ENCODE measurements around the gene CDC42BPB.

The CDC42BPB gene, protein sequence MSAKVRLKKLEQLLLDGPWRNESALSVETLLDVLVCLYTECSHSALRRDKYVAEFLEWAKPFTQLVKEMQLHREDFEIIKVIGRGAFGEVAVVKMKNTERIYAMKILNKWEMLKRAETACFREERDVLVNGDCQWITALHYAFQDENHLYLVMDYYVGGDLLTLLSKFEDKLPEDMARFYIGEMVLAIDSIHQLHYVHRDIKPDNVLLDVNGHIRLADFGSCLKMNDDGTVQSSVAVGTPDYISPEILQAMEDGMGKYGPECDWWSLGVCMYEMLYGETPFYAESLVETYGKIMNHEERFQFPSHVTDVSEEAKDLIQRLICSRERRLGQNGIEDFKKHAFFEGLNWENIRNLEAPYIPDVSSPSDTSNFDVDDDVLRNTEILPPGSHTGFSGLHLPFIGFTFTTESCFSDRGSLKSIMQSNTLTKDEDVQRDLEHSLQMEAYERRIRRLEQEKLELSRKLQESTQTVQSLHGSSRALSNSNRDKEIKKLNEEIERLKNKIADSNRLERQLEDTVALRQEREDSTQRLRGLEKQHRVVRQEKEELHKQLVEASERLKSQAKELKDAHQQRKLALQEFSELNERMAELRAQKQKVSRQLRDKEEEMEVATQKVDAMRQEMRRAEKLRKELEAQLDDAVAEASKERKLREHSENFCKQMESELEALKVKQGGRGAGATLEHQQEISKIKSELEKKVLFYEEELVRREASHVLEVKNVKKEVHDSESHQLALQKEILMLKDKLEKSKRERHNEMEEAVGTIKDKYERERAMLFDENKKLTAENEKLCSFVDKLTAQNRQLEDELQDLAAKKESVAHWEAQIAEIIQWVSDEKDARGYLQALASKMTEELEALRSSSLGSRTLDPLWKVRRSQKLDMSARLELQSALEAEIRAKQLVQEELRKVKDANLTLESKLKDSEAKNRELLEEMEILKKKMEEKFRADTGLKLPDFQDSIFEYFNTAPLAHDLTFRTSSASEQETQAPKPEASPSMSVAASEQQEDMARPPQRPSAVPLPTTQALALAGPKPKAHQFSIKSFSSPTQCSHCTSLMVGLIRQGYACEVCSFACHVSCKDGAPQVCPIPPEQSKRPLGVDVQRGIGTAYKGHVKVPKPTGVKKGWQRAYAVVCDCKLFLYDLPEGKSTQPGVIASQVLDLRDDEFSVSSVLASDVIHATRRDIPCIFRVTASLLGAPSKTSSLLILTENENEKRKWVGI (N-terminal part only)

DNA sequence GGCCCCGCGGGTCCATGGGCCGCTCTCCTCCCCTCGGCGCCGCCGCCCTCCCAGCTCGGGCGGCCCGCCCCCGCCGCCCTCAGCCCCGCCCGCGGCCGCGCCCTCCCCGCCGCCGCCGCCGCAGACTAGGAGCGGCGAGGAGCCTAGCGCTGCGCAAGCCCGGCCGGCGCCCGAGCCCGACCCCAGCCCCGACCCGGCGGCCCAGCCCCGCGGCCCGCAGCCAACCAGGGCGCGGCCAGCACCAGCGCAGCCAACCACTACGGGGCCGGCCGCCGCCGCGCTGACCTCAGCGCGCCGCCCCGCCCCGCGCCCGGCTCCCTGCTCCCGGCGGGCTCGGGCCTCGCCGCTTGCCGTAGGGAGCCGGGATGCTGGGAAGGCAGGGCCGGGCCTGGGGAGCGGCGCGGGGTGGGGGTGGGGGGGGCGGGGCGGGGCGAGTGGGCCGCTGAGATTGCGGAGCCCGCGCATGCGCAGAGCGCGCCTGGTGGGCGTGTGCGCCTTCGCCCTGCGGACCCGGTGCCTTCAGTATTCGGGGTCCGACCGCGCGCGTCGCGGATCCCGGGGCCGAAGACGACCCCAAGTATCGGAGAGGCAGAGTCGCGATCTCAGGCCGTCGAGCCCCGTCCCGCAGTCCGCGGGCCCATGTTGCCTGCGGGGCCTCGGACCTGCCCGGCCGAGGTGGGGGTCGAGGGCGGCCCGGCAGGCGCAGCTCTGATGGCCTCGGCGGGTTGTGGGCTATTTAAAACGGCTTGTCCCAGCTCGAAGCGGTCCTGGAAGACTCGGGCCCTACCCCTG is at the start of gene CDC42BPB:
Gene CDC42BPB, minus strand, starts transcription at position 178 of the 792 bp plus-strand sequence. CDS start 376 bp downstream, outside the sequence.
- DNase-seq: peak; percentile 89

DNA sequence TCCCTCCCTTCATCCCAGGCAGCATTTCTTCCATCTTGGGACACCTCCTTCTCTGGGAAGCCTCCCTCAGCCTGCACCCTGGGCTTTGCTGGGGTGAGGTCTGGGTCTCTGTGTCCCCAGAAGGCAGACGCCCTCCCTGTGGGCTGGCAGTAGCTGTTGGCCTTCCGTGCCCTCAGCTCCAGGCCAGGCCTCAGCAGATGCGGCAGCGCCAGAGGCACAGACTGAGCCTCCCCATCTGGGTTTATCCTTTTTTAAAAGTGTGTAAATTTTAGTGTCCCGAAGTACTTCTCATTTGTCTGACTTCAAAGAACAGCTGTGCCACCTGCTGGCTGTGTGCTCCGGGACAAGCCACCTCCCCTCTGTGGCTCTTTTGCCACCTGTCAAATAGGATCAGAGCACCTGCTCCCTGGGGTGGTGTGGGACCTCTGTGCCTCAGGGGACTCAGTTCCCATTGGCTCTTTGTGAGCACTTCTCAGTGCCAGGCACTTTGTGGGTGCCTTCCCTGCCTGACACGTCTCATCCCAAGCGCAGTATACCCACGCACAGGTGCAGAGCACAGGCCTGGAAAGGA is 48.3 kb upstream of the CDC42BPB start:
- no peak for DNase-seq

DNA sequence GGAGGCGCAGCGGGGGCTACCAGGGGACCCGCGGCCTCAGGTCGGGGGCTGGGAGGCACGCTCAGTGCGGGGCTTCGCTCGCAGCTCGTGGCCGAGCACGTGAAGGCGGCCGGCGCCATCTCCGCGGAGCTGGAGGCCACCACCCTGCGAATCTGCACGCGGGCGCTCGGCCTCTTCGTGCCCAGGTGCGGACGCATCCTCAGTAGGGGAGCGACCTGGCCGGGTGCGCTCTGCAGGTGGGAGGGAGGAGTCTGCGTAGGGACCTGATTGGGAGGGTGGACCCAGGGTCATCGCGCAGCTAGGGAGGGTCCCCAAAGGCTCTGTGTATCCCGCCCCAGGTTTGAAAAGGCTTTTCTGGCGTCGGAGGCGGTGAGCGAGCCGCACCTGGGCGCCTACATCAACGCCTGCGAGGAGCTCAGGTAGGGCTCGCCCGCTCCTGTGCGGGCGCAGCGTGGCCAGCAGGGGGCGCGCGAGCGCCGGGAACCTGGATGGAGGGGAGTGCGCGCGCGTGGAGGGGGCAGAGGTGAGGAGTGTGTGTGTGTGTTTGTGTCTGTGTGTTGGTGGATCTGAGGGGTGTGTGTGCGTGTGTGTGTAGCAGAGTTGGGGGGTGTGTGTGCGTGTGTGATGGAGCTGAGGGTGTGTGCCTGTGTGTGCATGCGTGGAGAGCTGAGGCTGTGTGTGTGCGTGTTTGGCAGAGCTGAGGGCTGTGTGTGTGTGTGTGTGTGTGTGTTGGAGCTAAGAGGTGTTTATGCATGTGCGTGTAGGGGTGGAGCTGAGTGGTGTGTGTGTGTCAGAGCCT is 47.5 kb upstream of the CDC42BPB start:
- peak; percentile 54 for DNase-seq

DNA sequence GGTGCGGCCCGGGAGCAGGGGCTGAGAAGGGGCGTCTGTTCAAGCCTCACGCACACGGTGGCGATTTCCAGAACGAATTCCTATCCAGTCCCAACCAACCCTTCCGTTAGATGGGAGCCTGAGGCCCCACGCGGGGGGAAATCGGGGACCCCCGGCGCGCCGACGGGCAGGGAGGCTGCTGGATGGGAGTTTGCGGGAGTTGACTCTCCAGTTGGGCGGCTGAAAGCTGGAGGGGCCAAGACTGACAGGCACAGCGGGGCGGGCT is 47.0 kb upstream of the CDC42BPB start:
- DNase-seq: no peak

DNA sequence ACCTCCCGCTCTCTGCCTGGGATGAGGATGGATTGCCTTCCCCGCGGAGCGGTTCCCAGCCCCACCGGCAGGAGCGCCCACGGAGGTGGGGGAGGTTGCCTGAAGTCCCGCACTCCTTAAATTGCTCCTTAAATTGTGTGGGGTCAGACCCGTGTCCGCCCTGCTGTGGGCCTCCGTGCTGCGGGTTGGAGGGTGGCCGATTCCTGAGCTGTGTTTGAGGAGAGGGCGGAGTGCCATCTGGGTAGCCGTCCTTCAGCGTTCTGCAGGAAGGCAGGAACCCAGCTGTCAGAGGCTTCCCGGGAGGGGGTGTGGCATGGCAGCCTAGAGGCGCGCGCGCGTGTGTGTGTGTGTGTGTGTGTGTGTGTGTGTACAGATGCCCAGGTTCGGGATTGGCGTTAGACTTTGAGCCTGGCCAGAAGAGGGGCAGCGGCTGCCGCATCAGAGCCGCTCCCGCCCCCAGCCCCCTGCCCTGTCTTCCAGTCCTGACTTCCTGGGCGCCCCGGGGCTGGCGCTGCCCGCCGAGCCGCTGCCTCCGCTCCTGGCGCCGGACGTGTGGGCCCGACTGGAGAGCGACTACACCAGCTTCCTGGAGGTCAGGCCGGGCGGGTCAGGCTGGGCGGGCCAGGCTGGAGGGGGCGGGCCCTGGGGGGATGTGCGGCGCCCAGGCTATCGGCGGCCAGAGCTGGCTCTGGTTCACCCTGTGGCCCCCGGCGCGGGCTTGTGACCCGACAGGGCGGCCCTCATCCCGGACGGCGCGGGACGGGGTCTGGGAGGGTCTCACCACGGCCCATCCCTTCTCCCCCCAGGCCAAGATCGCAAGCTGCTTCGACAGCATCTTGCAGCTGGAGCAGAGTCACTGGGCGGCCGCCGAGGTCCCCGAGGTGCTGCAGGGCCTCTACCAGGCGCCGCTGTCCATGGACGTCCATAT is 46.4 kb upstream of the CDC42BPB start:
- peak; percentile 78 for DNase-seq

DNA sequence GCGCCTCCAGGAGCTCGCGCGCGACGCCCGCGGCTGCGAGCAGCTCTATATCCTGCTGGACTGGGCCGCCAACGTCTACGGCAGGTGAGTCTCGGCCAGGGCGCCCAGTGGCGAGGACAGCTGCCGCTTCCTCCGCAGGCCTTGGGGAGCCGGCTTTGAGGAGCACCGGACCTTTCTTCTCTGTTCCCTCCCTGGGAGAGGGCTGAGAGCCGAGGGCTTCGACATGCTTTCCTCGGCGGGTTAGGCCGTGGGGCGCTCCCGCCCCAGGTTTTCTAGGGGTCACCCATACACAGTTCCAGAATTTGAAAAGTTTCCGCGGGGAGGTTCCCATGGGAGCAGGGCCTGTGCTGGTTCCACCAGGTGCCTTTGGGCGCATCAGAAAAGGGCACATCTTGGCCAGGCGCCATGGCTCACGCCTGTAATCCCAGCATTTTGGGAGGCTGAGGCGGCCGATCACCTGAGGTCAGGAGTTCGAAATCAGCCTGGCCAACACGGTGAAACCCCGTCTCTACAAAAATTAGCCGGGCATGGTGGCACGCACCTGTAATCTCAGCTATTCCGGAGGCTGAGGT is 45.4 kb upstream of the CDC42BPB start:
- DNase-seq: no peak

DNA sequence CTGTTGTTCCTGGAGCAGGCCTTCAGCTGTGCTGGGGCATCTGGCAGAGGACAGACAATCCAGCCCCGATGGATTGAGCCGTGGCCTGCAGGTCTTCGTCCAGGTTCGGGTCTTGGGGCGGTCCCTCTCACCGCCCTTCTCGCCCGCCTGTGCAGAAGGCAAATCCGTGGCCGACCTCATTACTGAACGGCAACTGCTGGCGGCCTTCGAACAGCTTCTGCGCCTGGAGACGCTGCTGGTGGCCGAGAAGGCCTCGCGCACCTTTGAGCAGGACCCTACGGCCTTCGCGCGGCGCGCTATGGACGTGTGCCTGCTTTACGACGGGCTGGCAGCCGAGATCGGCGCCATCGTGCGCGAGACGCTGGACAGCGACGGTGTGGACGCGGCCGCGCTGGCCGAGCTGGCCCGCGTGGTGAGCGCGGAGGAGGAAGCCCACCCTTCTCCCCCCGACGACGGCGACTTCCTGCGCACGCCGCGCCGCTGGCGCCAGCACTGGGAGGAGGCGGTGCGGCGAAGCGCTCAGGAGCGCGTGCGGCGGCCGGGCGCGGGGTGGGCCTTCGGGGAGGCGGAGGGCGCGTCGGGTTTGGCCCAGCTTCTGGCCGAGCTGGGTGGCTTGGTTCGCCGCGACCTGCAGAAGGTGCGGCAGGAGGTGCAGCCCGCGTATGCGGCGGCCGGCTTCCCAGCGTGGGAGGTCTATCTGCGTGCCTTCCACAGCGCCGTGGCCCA is 44.8 kb upstream of the CDC42BPB start:
- no peak for DNase-seq

DNA sequence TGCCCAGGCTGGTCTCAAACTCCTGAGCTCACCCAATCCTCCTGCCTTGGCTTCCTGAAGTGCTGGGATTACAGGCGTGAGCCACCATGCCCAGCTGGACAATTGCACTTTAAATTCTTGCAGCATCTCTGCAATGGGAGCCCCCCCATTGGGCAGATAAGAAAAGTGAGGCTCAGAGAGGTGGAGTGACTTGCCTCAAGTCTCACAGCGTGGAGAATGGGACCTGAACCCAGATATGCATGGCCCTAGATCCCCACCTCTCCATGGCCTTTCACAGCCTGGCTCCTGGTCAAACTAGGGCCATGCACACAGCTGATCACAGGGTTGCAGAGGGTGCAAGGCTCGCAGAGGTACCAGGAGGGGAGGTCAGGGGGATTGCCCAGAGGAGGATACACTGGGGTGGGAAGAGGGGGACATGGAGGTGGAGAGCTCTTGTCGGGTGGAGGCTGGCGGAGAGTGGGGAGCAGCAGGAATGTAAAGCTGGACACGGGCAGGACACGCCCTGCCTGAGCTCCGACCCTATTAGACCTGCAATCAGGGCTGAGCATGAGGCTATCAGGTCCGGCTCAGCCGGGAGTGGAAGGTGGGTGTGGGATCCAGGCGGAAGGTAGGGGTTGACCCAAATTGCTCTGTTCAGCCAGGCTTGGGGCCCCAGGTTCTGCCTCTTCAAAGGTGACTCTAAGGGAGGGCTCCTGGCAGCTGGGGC is 44.1 kb upstream of the CDC42BPB start:
- no peak for DNase-seq

DNA sequence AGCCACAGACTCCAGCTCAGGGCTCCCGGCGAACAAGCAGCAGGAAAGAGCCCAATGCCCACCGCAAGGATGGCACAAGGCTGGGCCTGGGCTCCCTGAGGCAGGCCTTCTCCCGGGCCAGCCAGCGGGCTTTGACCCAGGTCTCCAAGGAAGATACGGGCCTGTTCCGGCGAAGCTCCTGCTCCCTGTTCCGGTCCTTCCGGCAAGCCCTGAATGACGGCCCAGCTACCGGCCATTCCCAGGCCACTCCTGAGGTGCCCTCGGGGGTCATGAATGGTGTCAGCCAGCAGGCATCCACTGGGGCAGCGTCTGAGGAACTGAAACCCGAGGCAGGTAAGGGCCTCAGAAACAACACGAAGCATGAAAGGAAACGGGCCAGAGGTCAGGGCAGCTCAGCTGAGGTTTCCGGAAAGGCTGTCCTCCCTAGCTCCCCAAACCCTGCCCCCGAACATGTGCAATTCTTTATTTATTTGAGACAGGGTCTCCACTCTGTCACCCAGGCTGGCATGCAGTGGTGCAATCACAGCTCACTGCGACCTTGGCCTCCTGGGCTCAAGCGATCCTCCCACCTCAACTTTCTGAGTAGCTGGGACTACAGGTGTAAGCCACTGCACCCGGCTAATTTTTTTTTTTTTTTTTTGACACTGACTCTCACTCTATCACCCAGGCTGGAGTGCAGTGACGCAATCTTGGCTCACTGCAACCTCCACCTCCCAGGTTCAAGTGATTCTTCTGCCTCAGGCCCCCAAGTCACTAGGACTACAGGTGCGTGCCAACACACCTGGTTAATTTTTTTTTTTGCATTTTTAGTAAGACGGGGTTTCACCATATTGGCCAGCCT is 43.2 kb upstream of the CDC42BPB start:
- no peak for DNase-seq

DNA sequence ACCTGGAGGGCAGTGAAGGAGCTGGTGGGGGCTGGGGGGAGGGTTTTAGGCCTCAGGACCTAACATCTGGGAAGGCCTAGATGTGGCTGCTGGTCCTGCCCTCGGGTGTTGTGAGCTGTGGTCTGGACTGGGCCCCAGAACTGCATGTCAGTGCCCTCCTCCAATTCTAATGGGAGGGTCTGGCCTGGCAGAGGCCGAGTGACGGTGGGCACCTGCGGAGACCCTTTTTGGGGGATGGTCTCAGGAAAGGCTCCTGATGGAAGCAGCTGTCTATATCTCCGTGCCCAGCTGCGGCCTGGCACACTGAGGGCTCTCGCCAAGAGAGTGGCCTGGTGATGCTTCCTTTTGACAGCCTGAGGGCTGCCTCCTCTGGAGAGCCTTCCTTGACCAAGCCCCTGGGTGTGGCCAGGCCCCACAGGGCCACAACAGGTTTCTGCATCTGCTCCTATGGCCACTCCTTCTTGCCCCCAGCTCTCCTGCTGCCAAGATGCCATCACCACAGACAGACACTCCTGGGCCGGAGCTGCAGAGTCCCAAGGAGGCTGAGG is 42.5 kb upstream of the CDC42BPB start:
- no peak for DNase-seq

DNA sequence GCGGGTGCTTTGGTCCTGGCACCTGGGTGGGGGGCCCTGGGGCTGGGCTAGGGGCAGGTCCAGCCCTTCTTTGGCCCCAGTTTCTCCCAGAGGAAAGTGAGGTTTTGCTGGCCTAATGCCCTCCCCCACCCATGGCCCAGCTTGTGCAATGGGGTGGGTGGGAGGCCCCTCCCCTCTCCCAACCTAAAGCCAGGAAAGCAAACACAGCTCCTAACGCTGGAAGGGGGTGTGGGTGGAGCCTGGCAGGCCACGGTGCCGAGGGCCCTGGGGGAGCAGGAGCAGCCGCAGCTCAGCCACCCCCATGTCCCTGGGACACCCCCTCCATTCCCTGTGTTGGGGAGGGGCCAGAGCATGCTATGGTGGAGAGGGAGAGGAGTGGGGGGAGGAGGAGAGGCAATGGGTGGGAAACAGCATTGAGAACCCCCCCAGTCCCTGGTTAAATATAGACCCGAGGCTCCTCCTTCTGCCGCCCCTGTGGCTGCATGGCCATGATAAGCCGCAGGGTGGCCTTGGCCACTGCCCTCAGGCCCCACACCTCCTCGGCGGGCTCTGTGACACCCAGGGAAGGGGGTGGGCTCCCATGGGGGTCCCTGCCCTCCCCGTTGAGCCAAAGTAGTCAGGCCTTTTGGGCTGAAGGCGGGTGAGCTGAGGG is 41.9 kb upstream of the CDC42BPB start:
- no peak for DNase-seq

DNA sequence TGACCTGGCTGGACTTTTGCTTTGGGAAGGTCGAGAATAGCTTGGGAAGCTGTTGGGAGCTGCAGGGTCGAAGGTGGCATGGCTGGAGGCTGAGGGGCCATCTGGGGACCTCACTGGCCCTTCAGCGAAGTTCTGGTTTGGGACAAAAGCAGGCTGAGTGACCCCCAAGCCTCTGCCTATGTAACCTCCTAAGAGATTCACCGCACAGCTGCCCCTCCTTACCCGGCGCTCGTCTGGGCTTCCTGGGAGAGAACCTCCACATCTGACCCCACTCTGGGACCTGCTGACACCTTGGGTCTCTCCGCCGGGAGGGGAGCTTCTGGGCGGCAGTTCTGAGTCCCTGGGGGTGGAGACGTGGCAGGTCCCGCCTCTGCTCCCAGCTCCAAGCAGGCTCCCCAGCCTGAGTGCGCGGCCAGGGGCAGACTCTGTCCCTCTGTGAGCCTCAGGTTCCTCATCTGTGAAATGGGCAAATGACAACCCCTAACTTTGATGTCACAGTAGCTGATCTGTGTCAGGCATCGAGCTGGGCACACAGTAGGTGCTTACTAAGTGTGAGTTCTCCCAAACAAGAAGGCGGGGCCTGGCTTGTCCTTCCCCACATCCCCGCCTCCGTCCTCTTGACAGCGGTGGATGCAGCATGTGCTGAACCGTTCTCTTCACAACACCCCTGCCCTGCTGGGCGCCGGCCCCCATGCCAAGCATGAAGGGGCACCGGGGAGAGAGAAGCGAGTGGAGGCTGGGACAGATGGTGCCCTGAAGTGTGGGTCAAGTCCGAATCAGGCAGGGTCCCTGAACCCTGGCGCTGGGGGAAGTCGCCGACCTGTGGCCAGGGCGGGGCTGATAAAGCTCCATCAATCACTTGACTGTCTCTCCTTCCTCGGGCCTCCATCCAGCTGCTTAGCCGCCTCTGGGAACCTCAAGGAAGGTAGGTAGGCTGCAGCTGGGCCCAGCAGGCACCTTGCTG is 40.9 kb upstream of the CDC42BPB start:
- DNase-seq: no peak

DNA sequence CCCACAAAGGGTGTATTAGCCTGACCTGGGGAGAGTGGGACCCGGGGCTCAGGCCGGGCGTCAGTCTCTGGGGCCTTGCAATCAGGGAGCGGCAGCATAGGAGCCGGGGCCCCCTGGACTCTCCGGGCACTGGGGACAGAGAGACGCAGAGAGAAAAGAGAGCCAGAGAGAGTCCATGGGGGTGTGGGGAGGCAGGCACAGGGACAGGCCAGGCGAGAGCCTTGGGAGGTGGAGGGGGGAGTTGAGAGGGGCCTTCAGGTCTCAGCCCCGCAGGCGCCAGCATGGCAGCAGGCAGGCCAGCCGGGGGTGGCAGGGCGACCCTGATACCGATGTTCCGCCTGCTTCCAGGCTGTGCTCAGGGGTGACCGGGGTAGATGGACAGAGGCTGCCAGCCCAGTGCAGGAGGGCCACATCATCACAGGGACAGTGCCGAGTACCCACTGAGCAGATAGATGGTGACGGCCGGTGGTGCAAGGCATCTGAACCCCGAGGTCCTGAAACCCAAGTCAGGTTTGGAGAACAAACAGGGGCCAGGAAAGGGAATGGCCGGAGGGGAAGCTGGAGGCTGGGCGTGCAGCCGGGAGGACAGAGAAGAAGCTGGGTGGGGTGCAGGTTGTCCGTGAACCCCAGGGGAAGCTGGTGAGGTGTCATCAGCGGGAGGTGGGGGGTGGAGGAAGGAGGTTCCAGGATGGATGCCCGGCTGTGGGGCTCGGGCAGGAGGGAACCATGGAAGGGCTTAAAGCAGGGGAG is 40.1 kb upstream of the CDC42BPB start:
- DNase-seq: no peak

DNA sequence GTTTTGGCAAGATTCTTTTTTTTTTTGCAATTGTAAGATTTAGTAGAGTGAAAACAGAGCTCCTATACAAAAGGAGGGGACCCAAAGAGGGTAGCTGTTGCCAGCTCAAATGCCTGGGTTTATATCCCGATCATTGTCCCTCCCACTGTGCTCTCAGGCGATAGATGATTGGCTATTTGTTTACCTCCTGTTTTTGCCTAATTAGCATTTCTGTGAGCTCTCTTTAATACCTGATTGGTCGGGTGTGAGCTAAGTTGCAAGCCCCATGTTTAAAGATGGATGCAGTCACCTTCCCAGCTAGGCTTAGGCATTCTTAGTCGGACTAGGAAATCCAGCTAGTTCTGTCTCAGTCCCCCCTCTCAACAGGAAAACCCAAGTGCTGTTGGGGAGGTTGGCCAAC is 39.0 kb upstream of the CDC42BPB start:
- DNase-seq: no peak
